Peyer's patch (tissue), 4 donors: Measurements from ENCODE around the gene SV2A.

Experiments used
- POLR2A ChIP-seq, 2 donors: fragments of 450-650 bp; IDR thresholded peaks; one replicate each; pipeline ENCODE4 v1.5.1; 2017; ENCODE audit warnings: antibody characterized with exemption in 2 of 2, mild to moderate bottlenecking in 2 of 2, moderate library complexity in 2 of 2
- TF ChIP-seq, protein P1 (sequence below), 6 experiments: fragments of 450-650 bp in 4 of 6; fragments of 200-600 bp in 2 of 6; sonication (generic) in 1 of 6; IDR thresholded peaks; one replicate each; pipeline ENCODE4 v1.5.1; 2017 to 2019; ENCODE audit warnings: antibody characterized with exemption in 6 of 6, mild to moderate bottlenecking in 3 of 6, moderate library complexity in 1 of 6

DNA sequence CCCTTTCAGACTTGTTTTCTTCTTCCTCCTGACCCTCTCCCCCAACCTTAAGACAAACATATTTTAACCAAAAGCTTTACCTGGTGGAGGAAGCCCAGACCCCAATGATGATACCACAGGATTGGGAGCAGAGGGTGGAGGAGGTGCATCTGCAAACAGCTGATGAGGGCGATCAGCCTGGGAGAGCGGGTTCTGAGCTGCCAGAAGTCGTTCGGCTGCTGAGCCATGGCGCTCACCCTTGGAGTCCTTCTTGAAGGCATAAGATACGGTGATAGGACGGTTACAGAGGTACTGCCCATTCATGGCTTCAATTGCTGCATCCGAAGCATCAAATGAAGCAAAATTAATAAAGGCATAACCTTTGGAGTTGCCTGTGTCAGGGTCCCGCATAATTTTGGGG, 8.7 kb upstream of the SV2A start:
- TF ChIP-seq, protein P1, sequence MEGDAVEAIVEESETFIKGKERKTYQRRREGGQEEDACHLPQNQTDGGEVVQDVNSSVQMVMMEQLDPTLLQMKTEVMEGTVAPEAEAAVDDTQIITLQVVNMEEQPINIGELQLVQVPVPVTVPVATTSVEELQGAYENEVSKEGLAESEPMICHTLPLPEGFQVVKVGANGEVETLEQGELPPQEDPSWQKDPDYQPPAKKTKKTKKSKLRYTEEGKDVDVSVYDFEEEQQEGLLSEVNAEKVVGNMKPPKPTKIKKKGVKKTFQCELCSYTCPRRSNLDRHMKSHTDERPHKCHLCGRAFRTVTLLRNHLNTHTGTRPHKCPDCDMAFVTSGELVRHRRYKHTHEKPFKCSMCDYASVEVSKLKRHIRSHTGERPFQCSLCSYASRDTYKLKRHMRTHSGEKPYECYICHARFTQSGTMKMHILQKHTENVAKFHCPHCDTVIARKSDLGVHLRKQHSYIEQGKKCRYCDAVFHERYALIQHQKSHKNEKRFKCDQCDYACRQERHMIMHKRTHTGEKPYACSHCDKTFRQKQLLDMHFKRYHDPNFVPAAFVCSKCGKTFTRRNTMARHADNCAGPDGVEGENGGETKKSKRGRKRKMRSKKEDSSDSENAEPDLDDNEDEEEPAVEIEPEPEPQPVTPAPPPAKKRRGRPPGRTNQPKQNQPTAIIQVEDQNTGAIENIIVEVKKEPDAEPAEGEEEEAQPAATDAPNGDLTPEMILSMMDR (IDR thresholded peaks at IDR 0.05): no peak
- TF ChIP-seq POLR2A (IDR thresholded peaks at IDR 0.05): no peak
